Stimulated activated CD4-positive, alpha-beta T cell treated with anti-CD3 and anti-CD28 coated beads, Interleukin-15, amount 100 ng/mL, for 24 hours (primary cell): Measurements from ENCODE around the gene ZC3H7B.
A peak's percentile ranks its signal among the peaks of the same experiment; 100 is the strongest.

Experiments used
- DNase-seq: peaks from one replicate; pipeline ENCODE4 v3.0.0-alpha.2; 2020

The ZC3H7B gene

GRCh38 chr22:41333806-41334205, 32.5 kb downstream of the ZC3H7B start:
- no peak for DNase-seq

- no peak for DNase-seq
Measured at GRCh38 chr22:41334215-41334614, 32.9 kb downstream of the ZC3H7B start.

- DNase-seq = no peak
Measured at GRCh38 chr22:41334951-41335635, 33.8 kb downstream of the ZC3H7B start.

GRCh38 chr22:41338614-41339212, 37.4 kb downstream of the ZC3H7B start:
- no peak for DNase-seq

DNA sequence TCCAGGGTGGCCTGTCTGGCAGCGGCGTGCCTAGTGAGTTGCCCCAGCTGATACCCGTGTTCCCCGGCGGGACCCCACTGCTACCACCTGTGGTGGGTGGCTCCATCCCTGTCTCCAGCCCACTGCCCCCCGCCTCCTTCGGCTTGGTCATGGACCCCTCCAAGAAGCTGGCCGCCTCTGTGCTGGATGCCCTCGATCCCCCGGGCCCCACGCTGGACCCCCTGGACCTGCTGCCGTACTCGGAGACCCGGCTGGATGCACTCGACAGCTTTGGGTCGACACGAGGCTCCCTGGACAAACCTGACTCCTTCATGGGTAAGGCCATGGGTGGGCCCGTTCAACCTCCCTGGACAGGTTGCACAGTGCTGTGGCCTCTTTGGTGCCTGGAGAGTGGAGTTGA, 38.5 kb downstream of the ZC3H7B start:
- no peak for DNase-seq

- DNase-seq = no peak
Measured at GRCh38 chr22:41340357-41340756, 39.0 kb downstream of the ZC3H7B start.

DNA sequence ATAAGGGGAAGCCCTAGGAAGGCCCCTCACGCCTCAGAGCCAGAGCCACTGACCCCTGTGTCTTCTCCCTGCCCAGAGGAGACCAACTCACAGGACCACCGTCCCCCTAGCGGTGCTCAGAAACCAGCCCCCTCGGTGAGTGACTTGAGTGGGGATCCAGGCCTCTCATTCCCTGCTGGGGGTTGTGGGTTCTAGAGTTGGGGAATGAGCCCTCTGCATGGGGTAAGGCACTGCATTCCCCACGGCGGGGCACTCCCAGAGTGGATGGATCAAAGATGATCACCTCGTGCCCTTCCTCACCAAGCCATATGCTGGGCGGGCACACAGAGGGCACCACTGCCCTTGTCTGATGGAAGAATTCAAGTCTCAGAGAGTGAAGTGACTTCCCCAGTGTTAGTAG, 39.7 kb downstream of the ZC3H7B start:
- DNase-seq = no peak

DNA sequence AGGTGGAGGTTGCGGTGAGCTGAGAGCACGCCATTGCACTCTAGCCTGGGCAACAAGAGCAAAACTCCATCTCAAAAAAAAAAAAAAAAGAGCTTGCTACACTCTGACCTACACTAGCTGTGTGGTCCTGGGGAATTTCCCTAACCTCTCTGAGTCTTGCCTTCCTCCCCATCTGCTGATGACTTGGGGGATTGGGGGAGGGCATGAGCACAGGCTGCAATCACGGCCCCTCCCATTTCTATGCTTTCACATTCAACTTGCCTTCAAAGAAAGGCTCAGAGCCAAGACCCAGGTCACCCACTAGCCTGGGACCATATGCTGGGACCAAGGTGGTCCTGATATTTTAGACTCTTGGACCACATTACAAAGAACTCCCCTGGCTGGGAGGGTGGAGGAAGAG, 40.7 kb downstream of the ZC3H7B start:
- peak; percentile 31 for DNase-seq

GRCh38 chr22:41343300-41343699, 42.0 kb downstream of the ZC3H7B start:
- no peak for DNase-seq

DNA sequence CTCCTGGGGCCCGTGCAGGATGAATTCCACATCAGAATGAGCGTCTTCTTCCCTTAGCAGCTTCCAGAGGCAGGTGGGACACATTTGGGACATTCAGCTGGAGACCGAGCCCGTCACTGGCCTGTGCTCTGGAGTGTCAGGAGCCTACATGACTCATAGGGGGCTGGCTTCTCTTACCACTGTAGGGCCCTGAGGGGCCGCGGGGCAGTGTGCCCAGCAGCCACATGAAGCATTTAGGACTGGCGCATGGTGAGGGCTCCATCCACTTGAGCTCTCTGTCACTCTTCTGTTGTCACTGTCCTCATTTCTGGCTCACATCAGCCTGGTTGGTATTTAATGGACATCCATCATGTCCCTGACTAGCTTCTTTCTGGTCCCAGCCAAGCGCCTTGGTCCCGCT, 42.4 kb downstream of the ZC3H7B start:
- no peak for DNase-seq

DNA sequence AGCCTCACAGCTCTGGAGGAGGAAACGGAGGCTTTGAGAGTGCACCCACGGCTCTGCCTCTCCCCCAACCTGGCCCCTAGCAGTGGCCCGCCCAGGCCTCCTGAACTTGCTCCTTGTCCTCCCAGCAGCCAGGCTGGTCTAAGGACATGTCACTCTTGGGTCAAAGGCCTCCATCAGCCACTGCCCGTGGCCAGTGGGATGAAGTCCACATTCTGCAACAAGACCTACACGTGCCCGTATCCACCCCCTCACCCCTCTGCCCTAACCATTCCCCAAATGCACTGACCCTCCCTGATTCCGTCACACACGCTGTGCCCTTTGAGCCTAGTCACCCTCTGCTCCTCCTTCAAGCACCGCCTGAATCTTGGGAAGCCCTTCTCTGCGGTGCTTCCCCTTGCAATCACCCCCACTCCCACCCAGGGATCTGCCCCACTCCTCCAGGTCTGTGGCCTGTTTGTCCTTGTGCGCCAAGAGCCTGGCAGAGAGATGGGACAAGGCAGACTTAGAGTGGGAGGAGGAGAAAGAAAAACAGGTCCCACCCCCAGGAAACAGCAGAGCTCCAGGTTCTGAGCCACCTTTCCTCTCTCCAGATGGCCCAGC, 43.0 kb downstream of the ZC3H7B start:
- no peak for DNase-seq

DNA sequence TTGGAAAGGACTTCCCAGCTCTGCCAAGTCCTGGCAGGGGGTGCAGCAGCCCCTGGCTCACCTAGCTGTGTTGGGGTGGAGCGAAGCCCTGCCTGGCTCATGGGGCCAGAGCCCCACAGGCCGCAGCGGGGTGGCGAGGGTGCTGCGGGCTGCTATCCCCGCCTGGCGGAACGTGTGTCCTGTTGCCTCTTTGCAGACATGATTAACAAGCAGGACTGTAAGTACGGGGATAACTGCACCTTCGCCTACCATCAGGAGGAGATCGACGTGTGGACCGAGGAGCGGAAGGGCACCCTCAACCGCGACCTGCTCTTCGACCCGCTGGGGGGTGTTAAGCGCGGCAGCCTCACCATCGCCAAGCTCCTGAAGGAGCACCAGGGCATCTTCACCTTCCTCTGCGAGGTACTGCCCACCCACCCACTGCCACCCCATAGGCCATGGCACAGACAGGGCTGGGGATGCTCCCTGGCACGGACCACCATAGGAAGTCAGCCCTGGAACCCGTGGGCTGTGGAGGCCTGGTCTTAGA, 44.5 kb downstream of the ZC3H7B start:
- no peak for DNase-seq

GRCh38 chr22:41347066-41347859, 45.9 kb downstream of the ZC3H7B start:
- no peak for DNase-seq

DNA sequence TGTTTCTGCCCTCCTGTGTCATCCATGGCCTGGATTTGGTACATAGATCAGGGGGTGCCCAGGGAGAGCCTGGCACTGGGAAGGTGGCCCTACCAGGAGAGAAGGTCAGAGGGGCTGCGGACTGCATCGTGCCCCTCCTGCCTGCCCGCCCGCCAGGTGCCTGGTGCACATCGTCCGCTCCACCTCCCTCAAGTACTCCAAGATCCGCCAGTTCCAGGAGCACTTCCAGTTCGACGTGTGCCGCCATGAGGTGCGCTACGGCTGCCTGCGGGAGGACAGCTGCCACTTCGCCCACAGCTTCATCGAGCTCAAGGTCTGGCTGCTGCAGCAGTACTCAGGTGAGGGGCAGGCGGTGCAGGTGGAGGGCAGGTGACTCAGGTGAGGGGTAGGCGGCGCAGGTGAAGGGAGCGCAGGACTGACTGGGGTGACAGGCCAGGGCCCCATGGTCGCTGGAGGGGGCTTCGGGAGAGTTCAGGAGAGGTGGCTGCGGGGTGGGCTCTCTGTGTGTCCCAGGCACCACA, 47.7 kb downstream of the ZC3H7B start:
- no peak for DNase-seq

- no peak for DNase-seq
Measured at GRCh38 chr22:41350087-41350486, 48.8 kb downstream of the ZC3H7B start.

DNA sequence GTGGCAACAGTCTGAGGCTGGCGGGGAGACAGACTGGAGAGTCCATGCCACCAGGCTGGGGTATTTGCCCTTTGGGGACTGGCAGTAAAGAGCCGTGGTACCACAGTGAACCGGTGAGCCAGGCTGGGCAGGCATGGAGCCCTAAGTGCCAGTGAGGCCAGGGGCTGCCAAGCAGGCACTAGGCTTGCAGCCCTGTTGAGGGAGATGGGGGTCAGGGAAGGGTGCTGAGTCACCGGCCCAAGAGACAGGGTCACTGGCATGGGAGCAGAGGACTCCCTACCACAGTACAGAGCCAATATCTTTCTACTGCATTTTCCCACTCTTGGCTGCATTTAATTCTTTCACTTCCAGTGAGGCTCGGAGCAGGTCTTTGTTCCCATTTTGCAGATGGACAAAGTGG, 49.7 kb downstream of the ZC3H7B start:
- no peak for DNase-seq

DNA sequence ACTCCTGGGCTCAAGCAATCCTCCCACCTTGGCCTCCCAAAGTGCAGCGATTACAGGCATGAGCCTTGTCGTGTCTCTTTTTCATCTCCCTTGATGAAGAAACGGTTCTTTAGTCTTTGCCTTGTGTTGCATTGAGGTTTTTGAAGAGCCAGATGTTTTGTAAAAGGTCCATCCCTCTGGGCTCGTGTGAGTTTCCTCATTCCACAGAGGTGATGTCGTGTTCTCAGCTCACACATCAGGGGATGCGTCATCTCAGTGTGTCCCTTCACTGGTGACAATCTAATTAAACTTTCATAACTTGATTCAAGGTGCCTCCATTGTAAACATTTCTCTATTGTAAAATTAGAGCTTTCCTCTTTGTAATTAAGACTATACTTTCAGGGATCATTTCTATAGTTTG, 50.7 kb downstream of the ZC3H7B start:
- DNase-seq = no peak

DNA sequence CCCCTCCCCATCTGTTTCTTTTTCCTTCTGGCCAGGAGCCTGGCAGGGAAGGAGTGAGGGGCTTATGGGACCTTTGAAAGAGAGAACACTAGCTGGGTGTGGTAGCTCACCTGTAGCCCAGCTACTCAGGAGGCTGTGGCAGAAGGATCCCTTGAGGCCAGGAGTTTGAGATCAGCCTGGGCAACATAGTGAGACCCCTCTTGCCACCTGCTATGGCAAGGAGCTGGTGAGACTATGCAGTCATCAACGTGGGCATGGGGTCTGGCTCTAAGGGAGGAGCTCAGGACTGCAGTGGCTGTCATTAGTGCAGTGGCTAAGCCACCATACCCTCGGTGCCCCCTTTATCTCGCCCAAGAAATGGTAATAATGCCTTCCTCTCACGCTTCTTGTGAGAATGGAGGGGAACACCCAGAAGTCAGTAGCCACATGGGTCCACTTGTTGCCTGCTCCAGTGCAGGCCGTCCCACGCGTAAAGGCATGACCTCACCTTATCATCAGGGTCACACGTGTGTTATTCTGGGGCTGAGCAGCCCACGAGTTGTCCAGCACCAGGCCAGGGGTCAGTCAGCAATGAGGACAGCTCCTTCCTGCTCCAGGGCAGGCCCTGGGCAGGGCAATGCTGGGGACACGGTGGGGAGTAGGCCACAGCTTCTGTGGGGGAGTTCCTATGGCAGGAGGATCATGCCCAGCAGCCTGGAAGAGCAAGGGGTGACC, 52.7 kb downstream of the ZC3H7B start:
- no peak for DNase-seq

GRCh38 chr22:41354979-41355378, 53.7 kb downstream of the ZC3H7B start:
- DNase-seq = no peak

DNA sequence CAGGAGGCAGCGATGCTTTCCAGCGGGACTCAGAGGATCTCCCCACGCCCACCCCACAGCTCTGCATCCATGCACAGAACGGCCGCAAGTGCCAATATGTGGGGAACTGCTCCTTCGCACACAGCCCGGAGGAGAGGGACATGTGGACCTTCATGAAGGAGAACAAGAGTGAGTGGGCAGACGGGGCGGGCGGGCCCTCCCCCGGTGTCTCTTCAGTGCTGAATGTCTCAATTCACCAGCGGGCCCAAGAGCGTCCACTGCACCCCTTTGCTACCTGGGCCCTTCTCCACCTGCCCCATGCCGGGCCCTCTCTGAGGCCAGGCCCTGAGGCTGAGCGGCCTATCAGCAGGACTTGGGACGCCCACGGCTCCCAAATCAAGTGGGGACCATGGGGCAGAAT, 54.6 kb downstream of the ZC3H7B start:
- DNase-seq = no peak

- no peak for DNase-seq
Measured at GRCh38 chr22:41356430-41357028, 55.2 kb downstream of the ZC3H7B start.

DNA sequence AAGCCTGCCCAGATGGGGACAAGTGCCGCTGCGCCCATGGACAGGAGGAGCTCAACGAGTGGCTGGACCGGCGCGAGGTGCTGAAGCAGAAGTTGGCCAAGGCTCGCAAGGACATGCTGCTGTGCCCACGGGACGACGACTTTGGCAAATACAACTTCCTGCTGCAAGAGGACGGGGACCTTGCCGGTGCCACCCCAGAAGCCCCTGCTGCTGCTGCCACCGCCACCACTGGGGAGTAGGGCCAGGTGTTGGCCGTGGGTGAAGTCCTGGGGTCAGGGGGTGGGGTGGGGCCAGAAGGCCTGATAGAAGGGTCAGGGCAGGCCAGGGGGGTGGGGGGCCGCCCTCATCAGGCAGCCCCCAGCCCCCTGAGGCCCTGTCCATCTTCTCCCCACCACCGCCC, 55.9 kb downstream of the ZC3H7B start:
- no peak for DNase-seq
